Effector memory CD4-positive, alpha-beta T cell (primary cell): Measurements from ENCODE around the gene RUBCN.
"Not testable (repeated sequence)": the region's sequence is repeated elsewhere in the genome, so short reads cannot be mapped to it uniquely, and the experiment has no call there.

Experiments
- DNase-seq, 3 donors: peaks; one replicate each; pipeline ENCODE4 v3.0.0-alpha.2; 2020
- H3K27ac ChIP-seq: 2 replicates; pipeline ENCODE4 v1.7.0; 2013; ENCODE audit warnings: mild to moderate bottlenecking, low read length, moderate library complexity; ENCODE audit not compliant: insufficient read depth, poor library complexity, severe bottlenecking
- H3K27me3 ChIP-seq: replicated peaks from 2 replicates; pipeline ENCODE4 v1.7.0; 2013; ENCODE audit warnings: mild to moderate bottlenecking, low read length; ENCODE audit not compliant: insufficient read depth, control insufficient read depth, poor library complexity, severe bottlenecking
- H3K36me3 ChIP-seq: 2 replicates; pipeline ENCODE4 v1.7.0; 2013; ENCODE audit warnings: mild to moderate bottlenecking, low read length, moderate library complexity; ENCODE audit not compliant: control insufficient read depth, insufficient read depth
- H3K4me1 ChIP-seq: 2 replicates; pipeline ENCODE4 v1.7.0; 2013; ENCODE audit warnings: low read length, mild to moderate bottlenecking; ENCODE audit not compliant: control insufficient read depth, insufficient read depth, poor library complexity, severe bottlenecking
- H3K4me3 ChIP-seq: 2 replicates; pipeline ENCODE4 v1.7.0; 2013; ENCODE audit warnings: low read length, low read depth, mild to moderate bottlenecking; ENCODE audit not compliant: insufficient read depth, poor library complexity, severe bottlenecking
- H3K9me3 ChIP-seq: 2 replicates; pipeline ENCODE4 v1.7.0; 2013; ENCODE audit warnings: mild to moderate bottlenecking, low read length, moderate library complexity; ENCODE audit not compliant: control insufficient read depth

Gene RUBCN

DNA sequence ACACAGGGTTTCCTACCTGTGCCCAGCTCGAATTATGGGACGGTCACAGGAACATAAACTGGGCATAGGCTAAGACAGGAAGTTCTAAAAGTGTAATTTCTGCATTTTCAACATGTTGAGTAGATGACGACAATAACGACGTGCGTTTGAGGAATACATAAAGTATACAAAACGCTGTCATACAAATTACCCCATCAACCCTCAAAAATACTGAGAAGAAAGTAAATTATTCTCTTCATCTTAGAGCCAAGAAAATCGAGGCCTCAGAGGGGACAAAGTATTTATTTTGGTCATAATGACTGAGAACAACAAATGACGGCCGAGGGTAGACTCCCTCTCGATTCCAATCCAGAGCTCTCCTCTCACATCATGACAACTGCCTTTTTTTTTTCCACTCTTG is 60.8 kb downstream of the RUBCN start:
- no peak overlapping the region for H3K27ac ChIP-seq

DNA sequence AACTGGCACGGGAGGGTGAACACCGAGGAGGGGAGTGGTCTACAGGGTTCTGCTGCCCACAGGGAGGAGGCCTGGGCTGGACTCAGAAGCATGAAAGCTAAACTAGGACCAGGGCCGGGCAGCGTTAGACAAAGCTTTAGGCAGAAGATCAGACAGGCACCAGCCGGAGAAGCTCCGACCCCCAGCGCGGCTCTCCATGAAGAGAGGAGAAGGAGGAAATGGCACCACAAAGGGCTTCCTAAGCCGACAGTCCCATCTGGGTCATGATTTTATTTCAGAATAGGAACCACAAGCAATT is 61.2 kb downstream of the RUBCN start:
- Histone ChIP-seq H3K9me3 (no peaks in the 10 kb centered on the region), H3K36me3 (peaks cover 30% of the 10 kb centered on the region)

More for the DNA sequence above, 60.8 kb downstream of the RUBCN start:
- no peaks in the 10 kb centered on the region for H3K27me3 ChIP-seq
- peaks cover 34% of the 10 kb centered on the region for H3K36me3 ChIP-seq
- H3K4me1 ChIP-seq, result no peaks in the 10 kb centered on the region
- no peaks in the 10 kb centered on the region for H3K9me3 ChIP-seq
- no peak overlapping the region for H3K4me3 ChIP-seq
- no peak for DNase-seq

DNA sequence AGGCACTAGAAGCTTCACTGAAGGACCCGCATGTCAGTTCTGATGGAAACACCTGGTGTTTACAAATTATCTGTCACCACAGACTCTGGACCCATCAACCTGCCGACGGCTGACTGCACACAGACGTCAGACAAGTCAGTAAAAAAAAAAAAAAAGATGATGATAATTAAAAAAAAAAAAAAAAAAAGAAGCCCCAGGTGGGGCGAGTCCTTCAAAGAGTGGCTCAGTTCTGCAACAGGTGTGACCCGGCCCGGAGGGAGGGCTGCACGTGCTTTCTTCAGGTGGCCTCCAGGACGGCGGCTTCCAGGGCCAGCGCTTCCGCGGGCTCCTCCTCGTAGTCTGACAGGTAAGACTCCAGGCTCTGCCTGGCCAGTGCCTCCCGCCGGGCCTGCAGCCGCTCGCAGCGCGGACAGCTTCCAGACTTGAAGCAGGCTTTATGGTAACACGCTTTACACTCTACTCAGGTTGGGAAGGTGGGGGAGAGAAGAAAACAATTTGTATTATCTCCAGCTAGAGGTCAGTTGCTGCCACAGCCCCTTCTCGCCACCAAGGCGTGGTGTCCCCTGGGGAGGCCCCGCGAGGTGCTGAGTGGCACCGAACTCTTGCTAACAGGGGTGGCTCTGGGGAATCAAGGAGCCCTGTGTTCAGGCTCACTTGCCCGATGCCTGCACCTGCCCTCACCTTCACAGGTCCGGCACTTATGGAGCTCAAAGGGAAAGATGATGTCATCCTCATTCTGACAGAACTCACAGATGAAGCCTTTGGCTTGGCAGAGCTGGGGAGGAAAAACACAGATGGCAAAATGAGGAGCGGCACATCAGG is 61.8 kb downstream of the RUBCN start:
- no peaks in the 10 kb centered on the region for H3K9me3 ChIP-seq
- no peak overlapping the region for H3K4me3 ChIP-seq
- H3K27ac ChIP-seq, result no peak overlapping the region
- no peaks in the 10 kb centered on the region for H3K4me1 ChIP-seq
- H3K36me3 ChIP-seq, result peaks cover 29% of the 10 kb centered on the region
- H3K27me3 ChIP-seq, result no peaks in the 10 kb centered on the region
- no peak for DNase-seq

More for the DNA sequence above, 61.2 kb downstream of the RUBCN start:
- H3K27me3 ChIP-seq, result no peaks in the 10 kb centered on the region
- no peak for DNase-seq
- H3K4me3 ChIP-seq, result no peak overlapping the region
- no peaks in the 10 kb centered on the region for H3K4me1 ChIP-seq
- no peak overlapping the region for H3K27ac ChIP-seq

DNA sequence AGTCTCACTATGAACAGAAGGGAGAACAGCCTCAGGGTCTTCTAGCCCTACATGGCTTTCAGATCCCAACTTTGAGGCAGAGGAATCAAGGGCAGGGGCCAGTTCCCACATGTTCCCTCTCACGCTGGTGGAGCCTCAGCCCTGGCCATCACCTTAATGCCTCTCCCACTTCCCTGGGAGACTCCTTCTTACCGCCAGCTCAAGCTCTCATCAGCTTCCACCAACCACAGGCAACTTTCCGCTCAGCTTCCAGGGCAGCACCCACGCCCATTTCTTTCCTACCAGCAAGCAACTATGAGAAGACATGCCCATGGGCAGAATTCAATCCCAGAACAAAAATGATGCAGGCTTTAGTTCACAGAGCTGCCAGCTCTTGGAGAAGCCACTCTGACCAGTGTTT is 63.5 kb downstream of the RUBCN start:
- H3K9me3 ChIP-seq, result no peaks in the 10 kb centered on the region
- H3K36me3 ChIP-seq, result peaks cover 29% of the 10 kb centered on the region

DNA sequence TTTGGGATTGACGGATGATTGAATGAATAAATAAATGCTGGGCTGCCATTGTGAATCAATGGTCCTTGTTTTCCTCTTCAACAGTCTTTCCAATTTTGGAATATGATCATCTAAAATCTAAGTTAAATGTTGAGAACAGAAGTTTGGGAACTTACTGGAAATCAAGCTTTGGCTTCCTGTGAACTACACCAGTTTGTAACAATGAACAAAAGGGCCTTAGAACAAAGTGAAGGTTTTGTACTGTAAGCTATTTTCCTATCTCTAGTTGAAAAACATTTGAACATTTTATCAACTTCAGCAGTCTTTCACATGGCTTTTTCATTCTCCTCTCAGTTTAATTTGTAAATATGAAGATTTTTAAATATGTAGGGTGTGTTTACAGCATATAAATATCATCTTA is 66.3 kb downstream of the RUBCN start:
- Histone ChIP-seq H3K4me3 (no peak overlapping the region), H3K27me3 (no peaks in the 10 kb centered on the region), H3K36me3 (peaks cover 12% of the 10 kb centered on the region), H3K9me3 (no peaks in the 10 kb centered on the region), H3K4me1 (no peaks in the 10 kb centered on the region), H3K27ac (no peak overlapping the region)
- no peak for DNase-seq

More for the DNA sequence above, 63.5 kb downstream of the RUBCN start:
- no peak overlapping the region for H3K27ac ChIP-seq
- DNase-seq, result no peak
- H3K27me3 ChIP-seq, result no peaks in the 10 kb centered on the region
- no peaks in the 10 kb centered on the region for H3K4me1 ChIP-seq
- no peak overlapping the region for H3K4me3 ChIP-seq

DNA sequence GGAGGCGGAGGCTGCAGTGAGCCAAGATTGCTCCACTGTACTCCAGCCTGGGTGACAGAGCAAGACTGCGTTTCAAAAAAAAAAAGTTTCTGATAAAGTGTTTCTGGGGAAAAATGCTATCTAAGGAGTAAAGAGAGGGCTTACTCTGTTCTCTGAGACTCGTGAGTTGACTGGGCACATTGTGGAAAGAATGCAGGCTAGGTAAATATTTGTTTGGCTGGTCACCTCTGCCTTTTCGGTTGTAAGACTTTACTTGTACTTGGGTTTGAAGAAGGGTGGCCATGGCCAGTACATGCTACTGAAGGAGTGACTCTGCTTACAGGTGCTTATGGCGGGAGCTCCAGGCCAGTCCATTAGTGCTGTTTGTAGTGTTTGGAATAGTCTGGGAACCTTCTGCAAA is 68.7 kb downstream of the RUBCN start:
- Histone ChIP-seq H3K4me3 (no peak overlapping the region), H3K4me1 (no peaks in the 10 kb centered on the region), H3K9me3 (no peaks in the 10 kb centered on the region), H3K27ac (no peak overlapping the region), H3K36me3 (no peaks in the 10 kb centered on the region), H3K27me3 (no peaks in the 10 kb centered on the region)
- DNase-seq, result no peak

DNA sequence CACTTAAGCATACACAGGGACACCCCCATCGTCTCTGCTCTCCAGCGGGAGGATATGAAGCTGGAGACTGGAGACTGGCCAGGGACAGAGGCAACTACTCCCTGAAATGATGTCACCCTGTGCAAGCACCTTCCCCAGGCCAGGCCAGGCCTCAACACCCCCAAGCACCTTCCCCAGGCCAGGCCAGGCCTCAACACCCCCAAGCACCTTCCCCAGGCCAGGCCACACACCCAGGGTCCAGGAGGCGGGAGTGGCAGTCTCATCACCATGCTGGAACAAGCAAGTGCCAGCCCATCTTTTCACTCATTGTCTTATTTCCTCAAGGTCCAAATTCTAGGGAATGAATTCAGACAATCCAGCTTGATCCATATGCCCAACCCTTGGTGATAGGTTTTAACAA is 69.4 kb downstream of the RUBCN start:
- DNase-seq, H3K36me3 ChIP-seq, H3K4me1 ChIP-seq, H3K9me3 ChIP-seq, H3K4me3 ChIP-seq, H3K27me3 ChIP-seq, H3K27ac ChIP-seq: not testable (repeated sequence)

DNA sequence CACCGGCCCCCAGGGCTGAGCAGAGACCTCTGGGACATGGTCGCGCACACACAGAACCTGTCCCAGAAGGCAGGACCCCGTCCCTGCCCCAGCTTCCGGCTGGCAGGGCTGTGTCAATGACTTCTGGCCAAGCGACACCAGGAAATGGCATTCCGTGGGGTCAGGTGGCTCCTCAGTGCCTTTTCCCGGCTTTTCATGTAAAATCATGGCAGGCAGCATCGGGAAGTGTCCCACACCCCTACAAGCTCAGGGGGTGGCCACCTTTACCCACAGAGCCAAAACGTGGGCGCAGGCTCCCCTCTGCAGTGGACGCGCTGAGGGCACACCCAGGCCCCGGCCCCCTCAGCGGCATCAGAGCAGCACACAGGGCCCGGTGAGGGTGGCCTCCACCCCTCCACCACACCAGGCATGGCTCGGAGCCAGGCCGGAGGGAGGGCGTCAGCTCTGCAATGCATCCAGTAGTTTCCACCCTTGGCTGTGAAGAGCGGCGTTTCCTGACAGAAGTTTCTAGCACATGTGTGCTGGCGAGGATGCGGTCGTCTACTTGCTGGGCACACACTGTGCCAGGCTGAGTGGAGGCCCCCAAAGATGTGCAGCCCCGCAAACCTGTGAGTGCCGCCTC is 70.4 kb downstream of the RUBCN start:
- not testable (repeated sequence) for H3K4me3 ChIP-seq, H3K4me1 ChIP-seq, DNase-seq

DNA sequence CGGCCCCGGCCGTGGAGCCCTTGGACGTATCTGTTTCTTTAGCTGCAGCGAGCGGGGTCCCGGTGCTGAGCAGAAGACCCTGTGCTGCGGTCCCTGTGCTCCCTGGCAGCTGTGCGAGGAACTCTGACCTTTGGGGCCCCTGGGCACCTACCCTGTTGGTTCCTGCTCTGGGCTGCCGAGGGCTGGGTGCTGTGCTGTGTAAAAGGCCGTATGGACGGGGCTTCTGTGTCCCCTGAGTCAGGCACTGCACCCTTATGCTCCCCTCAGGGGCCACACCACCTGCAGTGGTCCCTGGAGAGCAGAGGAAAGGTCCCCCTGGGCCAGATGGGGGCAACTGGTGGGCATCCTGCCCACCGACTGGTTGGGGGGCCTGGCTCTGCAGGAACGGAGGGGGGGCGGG is 71.2 kb downstream of the RUBCN start:
- not testable (repeated sequence) for DNase-seq, H3K27me3 ChIP-seq, H3K27ac ChIP-seq, H3K4me3 ChIP-seq, H3K36me3 ChIP-seq, H3K4me1 ChIP-seq, H3K9me3 ChIP-seq

More for the DNA sequence above, 70.4 kb downstream of the RUBCN start:
- H3K27me3 ChIP-seq, H3K27ac ChIP-seq, H3K9me3 ChIP-seq, H3K36me3 ChIP-seq: not testable (repeated sequence)

DNA sequence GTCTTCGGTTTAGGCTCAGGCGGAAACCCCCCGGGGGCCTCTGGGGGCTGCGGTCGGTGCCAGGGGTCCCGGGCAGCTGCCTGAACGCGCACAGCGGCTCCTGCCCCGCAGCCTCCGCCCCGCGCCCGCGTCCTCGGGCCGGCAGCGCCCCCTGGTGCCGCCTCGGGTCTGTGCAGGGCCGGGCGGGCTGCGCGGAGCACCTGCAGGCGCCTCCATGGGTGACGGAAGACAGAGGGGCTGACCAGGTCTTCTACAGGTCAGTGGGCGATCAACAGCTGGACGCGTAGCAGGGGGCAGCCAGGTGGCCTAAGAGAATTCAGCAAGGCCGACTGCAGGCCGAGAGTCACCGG is 71.6 kb downstream of the RUBCN start:
- H3K4me1 ChIP-seq, H3K9me3 ChIP-seq, H3K27ac ChIP-seq, DNase-seq, H3K4me3 ChIP-seq, H3K36me3 ChIP-seq, H3K27me3 ChIP-seq: not testable (repeated sequence)
